A549 (cell line): ENCODE data around the gene HDAC5.

Experiments
- HDAC2 ChIP-seq: fragments of 200-600 bp; sonication (generic); IDR thresholded peaks from 2 replicates; pipeline ENCODE4 v1.6.1; 2016
- TF ChIP-seq, protein P1 (sequence below): IDR thresholded peaks from 2 replicates; pipeline ENCODE4 v1.6.1; 2012

DNA sequence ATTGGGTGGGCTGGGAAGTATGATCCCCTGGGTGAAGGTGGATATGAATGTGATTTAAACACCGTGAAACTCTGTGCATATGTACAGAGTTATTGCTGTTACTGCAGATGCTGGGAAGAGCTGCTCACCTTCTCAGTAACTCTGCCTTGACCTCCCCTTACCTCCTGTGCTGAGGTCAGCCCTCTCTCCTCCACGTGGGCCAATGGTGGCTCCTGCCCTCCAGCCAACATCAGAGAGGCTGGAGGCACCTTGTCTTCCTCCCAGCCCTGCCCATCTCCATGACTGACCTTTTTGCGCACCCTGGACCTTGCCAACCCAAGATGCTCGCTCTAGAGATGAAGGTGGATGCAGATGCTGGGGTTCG, 46.7 kb upstream of the HDAC5 start:
- TF ChIP-seq HDAC2: no peak
- TF ChIP-seq, protein P1, sequence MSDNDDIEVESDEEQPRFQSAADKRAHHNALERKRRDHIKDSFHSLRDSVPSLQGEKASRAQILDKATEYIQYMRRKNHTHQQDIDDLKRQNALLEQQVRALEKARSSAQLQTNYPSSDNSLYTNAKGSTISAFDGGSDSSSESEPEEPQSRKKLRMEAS: no peak
